Testis (tissue), 3 donors: Measurements from ENCODE around the gene LPIN3. TPM values are rescaled to one million over a fixed set of nuclear protein-coding genes. Genes with fewer than 3 reads are reported as not detected.
A peak's percentile ranks its signal among the peaks of the same experiment; 100 is the strongest.

ENCODE experiments used
- DNase-seq: peaks from one replicate; pipeline ENCODE4 v3.0.0-alpha.2; 2019
- H3K27ac ChIP-seq, 2 donors: fragments of 200-600 bp; sonication (generic); one replicate each; pipeline ENCODE4 v1.5.1; 2019
- H3K27me3 ChIP-seq: fragments of 200-600 bp; sonication (generic); one replicate; pipeline ENCODE4 v1.5.1; 2019
- H3K36me3 ChIP-seq: fragments of 200-600 bp; sonication (generic); one replicate; pipeline ENCODE4 v1.5.1; 2017; ENCODE audit warnings: low read depth; ENCODE audit errors: missing control alignments
- H3K4me1 ChIP-seq: fragments of 200-600 bp; sonication (generic); one replicate; pipeline ENCODE4 v1.5.1; 2019
- H3K4me3 ChIP-seq, 2 donors: fragments of 200-600 bp; sonication (generic); one replicate each; pipeline ENCODE4 v1.5.1; 2017 to 2019
- H3K9me3 ChIP-seq: fragments of 200-600 bp; sonication (generic); one replicate; pipeline ENCODE4 v1.5.1; 2017
- POLR2A ChIP-seq: fragments of 450-650 bp; IDR thresholded peaks from one replicate; pipeline ENCODE4 v1.6.1; 2017; ENCODE audit warnings: antibody characterized with exemption, mild to moderate bottlenecking, moderate library complexity
- WGBS, 2 donors: methylation state at CpG; one replicate each; pipeline ENCODE4 v1.1.5; 2018; 5-methylcytosine and 5-hydroxymethylcytosine counted together
- intact Hi-C: fragments of 100-400 bp; cut with DNase I; formaldehyde crosslinking; loops from one replicate; pipeline ENCODE4 v1.15.1; 2023; ENCODE audit warnings: low total_unique reads
- polyA plus RNA-seq: library from polyadenylated mRNA; stranded (reverse); fragments of 350-450 nt; fragmentation: Illumina TruSeq; extraction: RNeasy Lipid Tissue Mini Kit (QIAGEN cat#74804); gene quantifications from one replicate; pipeline ENCODE4 v1.2.3, GENCODE V29; 2014; ENCODE audit warnings: low read depth, low replicate concordance; ENCODE audit not compliant: insufficient read depth
- total RNA-seq, 2 donors: library from RNA; depleted of rRNA; stranded (reverse); fragments of >200 nt; gene quantifications; one replicate each; pipeline ENCODE4 v1.2.3, GENCODE V29; 2016
- TF ChIP-seq, protein P1 (sequence below), 3 experiments: fragments of 450-650 bp in 2 of 3; fragments of 200-600 bp in 1 of 3; sonication (generic) in 1 of 3; IDR thresholded peaks; one replicate each; pipeline ENCODE4 v1.5.1; 2016 to 2019; ENCODE audit warnings: antibody characterized with exemption in 3 of 3, mild to moderate bottlenecking in 2 of 3, moderate library complexity in 1 of 3

Gene LPIN3
- total and polyA plus RNA-seq, 3 donors from 2014 or later: 7.6 to 13.6 (median 9.9) TPM

DNA sequence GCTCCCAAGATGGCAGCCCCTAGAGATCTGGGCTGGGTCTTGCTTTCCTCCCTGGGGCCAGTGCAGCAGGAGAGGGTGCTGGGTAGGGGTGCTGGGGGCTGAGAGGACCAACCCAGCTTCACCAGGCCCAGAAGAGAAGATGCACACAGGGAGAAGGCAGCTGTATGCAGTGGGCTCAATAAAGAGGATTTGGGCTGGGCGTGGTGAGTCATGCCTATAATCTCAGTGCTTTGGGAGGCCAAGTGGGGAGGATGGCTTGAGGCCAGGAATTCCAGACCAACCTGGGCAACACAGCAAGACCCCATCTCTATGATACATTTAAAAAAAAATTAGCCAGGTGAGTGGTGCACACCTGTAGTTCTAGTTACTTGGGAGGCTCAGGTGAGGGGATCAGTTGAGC lies 51.7 kb downstream of the LPIN3 start:
- Histone ChIP-seq H3K9me3 (no peaks in the 10 kb centered on the region), H3K27me3 (no peaks in the 10 kb centered on the region), H3K36me3 (no peaks in the 10 kb centered on the region), H3K4me3 (no peak overlapping the region), H3K27ac (peak overlapping the region; percentile 55 to 77), H3K4me1 (peaks cover 50% of the 10 kb centered on the region)
- DNase-seq: no peak
- intact Hi-C loops: no loop called here
- WGBS, 2 donors: 84 to 93% methylated on average over 1 of the region's 1 CpG
- TF ChIP-seq POLR2A: no peak
- TF ChIP-seq, protein P1, sequence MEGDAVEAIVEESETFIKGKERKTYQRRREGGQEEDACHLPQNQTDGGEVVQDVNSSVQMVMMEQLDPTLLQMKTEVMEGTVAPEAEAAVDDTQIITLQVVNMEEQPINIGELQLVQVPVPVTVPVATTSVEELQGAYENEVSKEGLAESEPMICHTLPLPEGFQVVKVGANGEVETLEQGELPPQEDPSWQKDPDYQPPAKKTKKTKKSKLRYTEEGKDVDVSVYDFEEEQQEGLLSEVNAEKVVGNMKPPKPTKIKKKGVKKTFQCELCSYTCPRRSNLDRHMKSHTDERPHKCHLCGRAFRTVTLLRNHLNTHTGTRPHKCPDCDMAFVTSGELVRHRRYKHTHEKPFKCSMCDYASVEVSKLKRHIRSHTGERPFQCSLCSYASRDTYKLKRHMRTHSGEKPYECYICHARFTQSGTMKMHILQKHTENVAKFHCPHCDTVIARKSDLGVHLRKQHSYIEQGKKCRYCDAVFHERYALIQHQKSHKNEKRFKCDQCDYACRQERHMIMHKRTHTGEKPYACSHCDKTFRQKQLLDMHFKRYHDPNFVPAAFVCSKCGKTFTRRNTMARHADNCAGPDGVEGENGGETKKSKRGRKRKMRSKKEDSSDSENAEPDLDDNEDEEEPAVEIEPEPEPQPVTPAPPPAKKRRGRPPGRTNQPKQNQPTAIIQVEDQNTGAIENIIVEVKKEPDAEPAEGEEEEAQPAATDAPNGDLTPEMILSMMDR (IDR thresholded peaks at IDR 0.05): no peak

DNA sequence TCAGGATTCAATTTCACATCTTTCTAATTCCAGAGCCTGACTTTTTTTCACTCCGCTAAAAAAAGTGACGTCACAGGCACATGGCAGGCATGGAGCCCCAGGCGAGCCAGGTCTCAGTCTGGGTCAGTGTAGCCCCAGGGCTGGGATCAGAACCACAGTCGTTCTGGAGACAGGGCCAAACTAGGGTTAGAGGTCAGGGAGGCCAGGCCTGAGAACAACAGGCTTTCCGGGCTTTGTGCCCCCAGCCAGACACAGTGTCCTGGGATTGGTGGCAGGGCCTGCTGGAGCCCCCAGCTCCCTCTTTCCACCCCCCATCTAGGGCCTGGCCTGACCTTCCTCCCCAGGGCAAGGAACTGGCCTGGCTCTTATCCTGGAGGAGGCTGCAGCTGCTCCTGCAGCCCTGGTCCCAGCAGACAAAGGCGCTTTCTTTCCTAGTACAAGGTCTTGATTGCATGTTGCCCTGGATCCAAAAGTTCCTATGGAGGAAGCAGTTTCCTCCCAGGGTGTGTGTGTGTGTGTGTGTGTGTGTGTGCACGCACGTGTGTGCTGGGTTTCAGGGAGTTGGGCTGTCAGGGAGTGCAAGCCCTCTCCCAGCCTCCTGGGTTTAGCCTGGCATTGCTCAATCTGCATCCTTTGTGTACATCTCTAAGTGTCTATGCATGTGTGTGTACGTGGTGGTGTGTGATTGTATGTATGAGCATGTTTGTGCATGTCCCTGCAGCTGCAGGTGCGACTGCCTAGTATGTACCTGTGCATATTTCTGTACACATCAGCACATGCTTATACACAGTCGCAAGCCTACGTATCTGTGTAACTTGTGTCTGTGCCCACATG lies 52.5 kb downstream of the LPIN3 start:
- peak; percentile 95 for DNase-seq
- peaks cover 48% of the 10 kb centered on the region for H3K4me1 ChIP-seq
- no peak for TF ChIP-seq POLR2A
- H3K4me3 ChIP-seq: no peak overlapping the region
- intact Hi-C loops: no loop called here
- no peaks in the 10 kb centered on the region for H3K36me3 ChIP-seq
- 35 to 41% methylated on average over 9 to 12 of the region's 12 CpGs for WGBS, 2 donors
- no peaks in the 10 kb centered on the region for H3K27me3 ChIP-seq
- peak overlapping the region in 1 of 2 donors; percentile 77 for H3K27ac ChIP-seq
- no peaks in the 10 kb centered on the region for H3K9me3 ChIP-seq

GRCh38 chr20:41393705-41394066 lies 53.1 kb downstream of the LPIN3 start:
- 47 to 53% methylated on average over 3 of the region's 3 CpGs for WGBS, 2 donors
- no peak overlapping the region for H3K27ac ChIP-seq

DNA sequence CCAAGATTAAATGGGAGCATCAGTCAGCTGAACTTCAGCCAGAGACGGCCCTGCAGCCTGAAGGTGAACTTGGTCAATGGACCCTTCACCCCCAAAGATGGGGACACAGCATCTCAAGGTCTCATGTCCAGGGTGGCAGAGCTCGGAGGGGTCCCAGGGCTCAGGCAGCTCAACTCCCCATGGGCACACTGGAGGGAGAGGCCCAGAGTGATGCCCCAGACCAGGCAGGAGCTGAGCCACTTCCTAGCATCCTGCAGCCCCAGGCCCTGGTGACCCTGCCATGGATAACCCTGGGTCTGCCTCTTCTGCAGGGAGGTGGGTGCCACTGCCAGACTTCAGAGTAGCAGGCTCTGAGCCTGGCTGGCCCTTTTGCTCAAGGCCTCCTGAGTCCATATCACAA lies 53.5 kb downstream of the LPIN3 start:
- Histone ChIP-seq H3K9me3 (no peaks in the 10 kb centered on the region), H3K36me3 (no peaks in the 10 kb centered on the region), H3K4me3 (no peak overlapping the region), H3K27ac (no peak overlapping the region), H3K27me3 (no peaks in the 10 kb centered on the region), H3K4me1 (peaks cover 56% of the 10 kb centered on the region)
- no peak for DNase-seq
- intact Hi-C loops: no loop called here
- TF ChIP-seq, protein P1 (IDR thresholded peaks at IDR 0.05): no peak
- TF ChIP-seq POLR2A: no peak
- 60 to 80% methylated on average over 1 to 2 of the region's 2 CpGs for WGBS, 2 donors

More at GRCh38 chr20:41393705-41394066, 53.1 kb downstream of the LPIN3 start:
- Histone ChIP-seq H3K9me3 (no peaks in the 10 kb centered on the region), H3K27me3 (no peaks in the 10 kb centered on the region), H3K36me3 (no peaks in the 10 kb centered on the region), H3K4me1 (peaks cover 53% of the 10 kb centered on the region), H3K4me3 (no peak overlapping the region)
- intact Hi-C loops: no loop called here
- TF ChIP-seq POLR2A: no peak
- TF ChIP-seq, protein P1 (IDR thresholded peaks at IDR 0.05): no peak
- DNase-seq: peak; percentile 44

- WGBS, 2 donors: 34 to 40% methylated on average over 9 of the region's 9 CpGs
- H3K4me3 ChIP-seq: no peak overlapping the region
- intact Hi-C loops: no loop called here
- peak; percentile 74 for DNase-seq
- H3K9me3 ChIP-seq: no peaks in the 10 kb centered on the region
- H3K36me3 ChIP-seq: no peaks in the 10 kb centered on the region
- H3K27me3 ChIP-seq: no peaks in the 10 kb centered on the region
- TF ChIP-seq, protein P1 (IDR thresholded peaks at IDR 0.05): no peak
- TF ChIP-seq POLR2A: no peak
- peaks cover 56% of the 10 kb centered on the region for H3K4me1 ChIP-seq
- H3K27ac ChIP-seq: peak overlapping the region in 1 of 2 donors; percentile 56
These were observed 54.5 kb downstream of the LPIN3 start for GRCh38 chr20:41394931-41395666.
